SK-N-SH (cell line): ENCODE measurements around the gene ROBO1. TPM values are rescaled to one million over a fixed set of nuclear protein-coding genes. Genes with fewer than 3 reads are reported as not detected.

Experiments
- CTCF ChIA-PET: fragments of 300-600, 350-600 bp; formaldehyde crosslinking; extraction: SDS; loops from one replicate; lab custom pipeline; 2021; lab: Yijun Ruan, JAX
- POLR2A ChIA-PET: fragments of 350-600 bp; sonication (Branson Sonifier 250); formaldehyde crosslinking; extraction: SDS; loops from one replicate; lab custom pipeline; 2020; ENCODE audit warnings: antibody characterized with exemption, inconsistent platforms; lab: Yijun Ruan, JAX
- DNase-seq: peaks from one replicate; pipeline ENCODE4 v3.0.0; 2012
- H2AFZ ChIP-seq: fragments of 200-600 bp; sonication (generic); 2 replicates; pipeline ENCODE4 v1.8.1; 2016; ENCODE audit warnings: antibody characterized with exemption, mild to moderate bottlenecking, low read depth
- H3F3A ChIP-seq: fragments of 200-600 bp; sonication (generic); replicated peaks from 2 replicates; pipeline ENCODE3; 2016; ENCODE audit warnings: antibody characterized with exemption, mild to moderate bottlenecking; ENCODE audit not compliant: insufficient read depth
- H3K27ac ChIP-seq, 2 experiments: fragments of 200-500 bp in 1 of 2; fragments of 200-600 bp in 1 of 2; sonication (Bioruptor generic) in 1 of 2; sonication (generic), shearing (Covaris generic) in 1 of 2; 2 replicates each; pipeline versions ENCODE4 v1.5.1 to v1.6.1; 2014 to 2016; ENCODE audit warnings: low read depth in 2 of 2, inconsistent platforms in 1 of 2, low read length in 1 of 2, mild to moderate bottlenecking in 1 of 2, mixed read lengths in 1 of 2
- H3K27me3 ChIP-seq: fragments of 200-600 bp; sonication (generic), shearing (Covaris generic); 2 replicates; pipeline ENCODE4 v1.6.1; 2016; ENCODE audit warnings: mixed run types; ENCODE audit not compliant: insufficient read depth
- H3K36me3 ChIP-seq, 2 experiments: fragments of 200-500 bp in 1 of 2; fragments of 200-600 bp in 1 of 2; sonication (Bioruptor generic) in 1 of 2; sonication (generic) in 1 of 2; replicated peaks in 1 of 2; 2 replicates each; pipeline versions ENCODE3 to v1.5.1; 2014 to 2016; ENCODE audit warnings: low read length in 1 of 2, mild to moderate bottlenecking in 1 of 2; ENCODE audit not compliant: insufficient read depth in 2 of 2, control insufficient read depth in 1 of 2
- H3K4me1 ChIP-seq, 2 experiments: fragments of 200-500 bp in 1 of 2; fragments of 200-600 bp in 1 of 2; sonication (Bioruptor generic) in 1 of 2; sonication (generic), shearing (Covaris generic) in 1 of 2; 2 replicates each; pipeline versions ENCODE4 v1.5.1 to v1.6.1; 2014 to 2016; ENCODE audit warnings: low read depth in 1 of 2, low read length in 1 of 2, mixed run types in 1 of 2; ENCODE audit not compliant: insufficient read depth in 2 of 2, control insufficient read depth in 1 of 2
- H3K4me2 ChIP-seq: fragments of 200-600 bp; sonication (generic), shearing (Covaris generic); 2 replicates; pipeline ENCODE4 v1.6.1; 2017; ENCODE audit warnings: mixed run types
- H3K4me3 ChIP-seq, 2 experiments: fragments of 200-500 bp in 1 of 2; fragments of 200-600 bp in 1 of 2; sonication (Bioruptor generic) in 1 of 2; sonication (generic), shearing (Covaris generic) in 1 of 2; 2 replicates each; pipeline versions ENCODE4 v1.5.1 to v1.8.1; 2014 to 2016; ENCODE audit warnings: low read depth in 2 of 2, inconsistent platforms in 1 of 2, low read length in 1 of 2, mild to moderate bottlenecking in 1 of 2, mixed read lengths in 1 of 2, moderate library complexity in 1 of 2
- H3K79me2 ChIP-seq: fragments of 200-600 bp; sonication (generic); 2 replicates; pipeline ENCODE4 v1.8.1; 2017; ENCODE audit warnings: mild to moderate bottlenecking; ENCODE audit not compliant: insufficient read depth
- H3K9ac ChIP-seq: fragments of 200-600 bp; sonication (generic); 2 replicates; pipeline ENCODE4 v1.6.1; 2017; ENCODE audit warnings: mixed run types
- H3K9me2 ChIP-seq: fragments of 200-600 bp; sonication (generic); 2 replicates; pipeline ENCODE4 v1.6.1; 2017; ENCODE audit warnings: mixed run types
- H3K9me3 ChIP-seq: fragments of 200-600 bp; sonication (generic); 2 replicates; pipeline ENCODE4 v1.6.1; 2017; ENCODE audit warnings: mixed run types, mild to moderate bottlenecking, moderate library complexity
- H4K20me1 ChIP-seq: fragments of 200-600 bp; sonication (generic); 2 replicates; pipeline ENCODE4 v1.6.1; 2017; ENCODE audit warnings: mild to moderate bottlenecking, mixed run types; ENCODE audit not compliant: insufficient read depth
- EZH2phosphoT487 ChIP-seq: fragments of 200-600 bp; sonication (generic); IDR thresholded peaks from 2 replicates; pipeline ENCODE4 v1.6.1; 2017; ENCODE audit warnings: low read depth, mixed run types, mild to moderate bottlenecking, antibody characterized with exemption, moderate library complexity, borderline replicate concordance
- FOSL2 ChIP-seq: IDR thresholded peaks from 2 replicates; pipeline ENCODE4 v1.4.0; 2012; ENCODE audit warnings: low read depth, mild to moderate bottlenecking, moderate library complexity, borderline replicate concordance
- FOXM1 ChIP-seq: IDR thresholded peaks from 2 replicates; pipeline ENCODE4 v1.4.0; 2012; ENCODE audit warnings: low read depth, mild to moderate bottlenecking
- JUND ChIP-seq: IDR thresholded peaks from 2 replicates; pipeline ENCODE4 v1.4.0; 2012
- MEF2A ChIP-seq: IDR thresholded peaks from 2 replicates; pipeline ENCODE4 v1.4.0; 2012; ENCODE audit warnings: low read depth, borderline replicate concordance
- MXI1 ChIP-seq: IDR thresholded peaks from 2 replicates; pipeline ENCODE4 v1.6.1; 2012; ENCODE audit warnings: mild to moderate bottlenecking, low read depth, low read length, improper control_type of control experiment
- NFIC ChIP-seq: IDR thresholded peaks from 2 replicates; pipeline ENCODE4 v1.4.0; 2012; ENCODE audit warnings: borderline replicate concordance
- SMC3 ChIP-seq: IDR thresholded peaks from 2 replicates; pipeline ENCODE4 v1.6.1; 2012; ENCODE audit warnings: low read depth, low read length, improper control_type of control experiment
- TAF1 ChIP-seq: IDR thresholded peaks from 2 replicates; pipeline ENCODE4 v1.6.1; 2012; ENCODE audit warnings: low read depth, mild to moderate bottlenecking, low read length, moderate library complexity, borderline replicate concordance
- TEAD4 ChIP-seq: IDR thresholded peaks from 2 replicates; pipeline ENCODE4 v1.4.0; 2012; ENCODE audit warnings: mild to moderate bottlenecking, borderline replicate concordance; ENCODE audit not compliant: insufficient read depth
- YY1 ChIP-seq: IDR thresholded peaks from 2 replicates; pipeline ENCODE4 v1.4.0; 2012; ENCODE audit warnings: low read depth, mild to moderate bottlenecking
- WGBS: methylation state at CpG from one replicate; pipeline ENCODE4 v1.1.6; 2017; ENCODE audit warnings: low lambda C conversion rate; 5-methylcytosine and 5-hydroxymethylcytosine counted together
- polyA plus RNA-seq, 3 experiments: library from polyadenylated mRNA; depleted of rRNA; stranded (reverse); fragments of >200 nt; gene quantifications; 2 replicates each; pipeline ENCODE4 v1.2.3, GENCODE V29; 2012
- TF ChIP-seq, protein P1 (sequence below): fragments of 150-350 bp; IDR thresholded peaks from 2 replicates; pipeline ENCODE4 v1.6.1; 2017; ENCODE audit warnings: antibody characterized with exemption, low read length, low read depth, borderline replicate concordance
- TF ChIP-seq, protein P2 (sequence below): IDR thresholded peaks from 2 replicates; pipeline ENCODE4 v1.4.0; 2012; ENCODE audit warnings: low read depth, borderline replicate concordance
- TF ChIP-seq, protein P3 (sequence below): fragments of 150-350 bp; IDR thresholded peaks from 2 replicates; pipeline ENCODE4 v1.6.1; 2016; ENCODE audit warnings: mild to moderate bottlenecking, low read depth, low read length
- TF ChIP-seq, protein P4 (sequence below): IDR thresholded peaks from 2 replicates; pipeline ENCODE4 v1.6.1; 2012; ENCODE audit warnings: mild to moderate bottlenecking, low read depth, low read length, moderate library complexity

ROBO1 gene
- polyA plus RNA-seq, 1 of the 3 experiments (the other 2 are of a cell fraction): 22.7 TPM

DNA sequence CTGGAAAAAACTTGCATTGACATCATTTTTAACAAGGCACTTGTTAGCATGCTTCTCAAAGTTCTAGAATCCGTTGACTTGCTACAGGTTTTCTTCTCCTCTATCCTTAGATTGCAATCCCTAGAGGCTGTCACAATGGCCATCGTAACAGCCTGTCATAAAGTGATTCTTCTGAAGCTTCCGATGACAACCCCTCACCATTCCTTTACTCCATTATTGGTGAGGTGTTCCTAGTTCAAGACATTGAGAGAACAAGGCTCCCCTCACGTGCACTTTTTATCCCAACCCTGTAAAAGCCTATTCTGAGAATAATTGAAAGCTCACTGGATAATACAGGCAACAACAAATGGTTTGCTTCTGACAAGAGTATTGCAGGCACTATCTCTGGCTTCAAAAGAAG is 131.4 kb downstream of the ROBO1 start:
- TF ChIP-seq MEF2A (no peak), SMC3 (no peak), NFIC (no peak)
- TF ChIP-seq, protein P1, sequence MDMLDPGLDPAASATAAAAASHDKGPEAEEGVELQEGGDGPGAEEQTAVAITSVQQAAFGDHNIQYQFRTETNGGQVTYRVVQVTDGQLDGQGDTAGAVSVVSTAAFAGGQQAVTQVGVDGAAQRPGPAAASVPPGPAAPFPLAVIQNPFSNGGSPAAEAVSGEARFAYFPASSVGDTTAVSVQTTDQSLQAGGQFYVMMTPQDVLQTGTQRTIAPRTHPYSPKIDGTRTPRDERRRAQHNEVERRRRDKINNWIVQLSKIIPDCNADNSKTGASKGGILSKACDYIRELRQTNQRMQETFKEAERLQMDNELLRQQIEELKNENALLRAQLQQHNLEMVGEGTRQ: no peak
- H3K27ac ChIP-seq: no peak overlapping the region
- H3K36me3 ChIP-seq: no peaks in the 10 kb centered on the region
- H3K27me3 ChIP-seq: no peaks in the 10 kb centered on the region
- H4K20me1 ChIP-seq: no peaks in the 10 kb centered on the region
- ChIA-PET CTCF (interaction anchor here (0.8 kb wide), 1 partner anchor 15 kb away, joined by 3 read pairs; no protein-coding TSS in a partner anchor), POLR2A (no interaction called here)
- H3K9me2 ChIP-seq: no peaks in the 10 kb centered on the region
- H3K4me2 ChIP-seq: no peak overlapping the region
- H3F3A ChIP-seq: no peaks in the 10 kb centered on the region
- WGBS: 36% methylated on average over 4 of the region's 4 CpGs
- H2AFZ ChIP-seq: no peak overlapping the region
- no peaks in the 10 kb centered on the region for H3K4me1 ChIP-seq
- no peak overlapping the region for H3K9ac ChIP-seq
- no peaks in the 10 kb centered on the region for H3K79me2 ChIP-seq
- DNase-seq: no peak
- no peak overlapping the region for H3K4me3 ChIP-seq
- H3K9me3 ChIP-seq: no peaks in the 10 kb centered on the region

DNA sequence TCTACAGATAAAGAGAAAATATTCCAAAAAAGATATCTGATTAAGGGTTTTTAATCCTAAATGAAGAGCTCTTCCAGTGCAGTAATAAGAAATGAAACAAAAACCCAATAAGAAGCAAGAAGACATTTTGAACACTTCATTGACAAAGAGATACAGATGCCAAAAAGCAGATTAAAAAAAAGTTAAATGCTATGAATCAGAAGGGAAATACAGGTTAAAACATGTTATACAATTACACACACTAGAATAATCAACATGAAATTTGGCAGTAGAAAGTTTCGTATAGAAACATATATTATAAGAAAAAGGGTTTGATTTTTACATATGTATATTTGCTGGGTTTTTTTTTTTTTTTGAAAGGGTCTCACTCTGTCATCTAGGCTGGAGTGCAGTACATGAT is 135.0 kb downstream of the ROBO1 start:
- Histone ChIP-seq H3K27me3 (no peaks in the 10 kb centered on the region), H3K4me1 (no peaks in the 10 kb centered on the region), H3K79me2 (no peaks in the 10 kb centered on the region), H3K9ac (no peak overlapping the region), H3K4me3 (no peak overlapping the region), H3K36me3 (no peaks in the 10 kb centered on the region), H3K4me2 (no peak overlapping the region), H4K20me1 (no peaks in the 10 kb centered on the region), H3F3A (no peaks in the 10 kb centered on the region), H3K9me2 (no peaks in the 10 kb centered on the region), H2AFZ (no peak overlapping the region), H3K27ac (no peak overlapping the region), H3K9me3 (no peaks in the 10 kb centered on the region)
- no peak for TF ChIP-seq EZH2phosphoT487
- no peak for TF ChIP-seq MXI1
- TF ChIP-seq, protein P1: no peak
- TF ChIP-seq TEAD4: no peak
- TF ChIP-seq, protein P2, sequence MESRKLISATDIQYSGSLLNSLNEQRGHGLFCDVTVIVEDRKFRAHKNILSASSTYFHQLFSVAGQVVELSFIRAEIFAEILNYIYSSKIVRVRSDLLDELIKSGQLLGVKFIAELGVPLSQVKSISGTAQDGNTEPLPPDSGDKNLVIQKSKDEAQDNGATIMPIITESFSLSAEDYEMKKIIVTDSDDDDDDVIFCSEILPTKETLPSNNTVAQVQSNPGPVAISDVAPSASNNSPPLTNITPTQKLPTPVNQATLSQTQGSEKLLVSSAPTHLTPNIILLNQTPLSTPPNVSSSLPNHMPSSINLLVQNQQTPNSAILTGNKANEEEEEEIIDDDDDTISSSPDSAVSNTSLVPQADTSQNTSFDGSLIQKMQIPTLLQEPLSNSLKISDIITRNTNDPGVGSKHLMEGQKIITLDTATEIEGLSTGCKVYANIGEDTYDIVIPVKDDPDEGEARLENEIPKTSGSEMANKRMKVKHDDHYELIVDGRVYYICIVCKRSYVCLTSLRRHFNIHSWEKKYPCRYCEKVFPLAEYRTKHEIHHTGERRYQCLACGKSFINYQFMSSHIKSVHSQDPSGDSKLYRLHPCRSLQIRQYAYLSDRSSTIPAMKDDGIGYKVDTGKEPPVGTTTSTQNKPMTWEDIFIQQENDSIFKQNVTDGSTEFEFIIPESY: no peak
- TF ChIP-seq TAF1: no peak
- TF ChIP-seq, protein P3, sequence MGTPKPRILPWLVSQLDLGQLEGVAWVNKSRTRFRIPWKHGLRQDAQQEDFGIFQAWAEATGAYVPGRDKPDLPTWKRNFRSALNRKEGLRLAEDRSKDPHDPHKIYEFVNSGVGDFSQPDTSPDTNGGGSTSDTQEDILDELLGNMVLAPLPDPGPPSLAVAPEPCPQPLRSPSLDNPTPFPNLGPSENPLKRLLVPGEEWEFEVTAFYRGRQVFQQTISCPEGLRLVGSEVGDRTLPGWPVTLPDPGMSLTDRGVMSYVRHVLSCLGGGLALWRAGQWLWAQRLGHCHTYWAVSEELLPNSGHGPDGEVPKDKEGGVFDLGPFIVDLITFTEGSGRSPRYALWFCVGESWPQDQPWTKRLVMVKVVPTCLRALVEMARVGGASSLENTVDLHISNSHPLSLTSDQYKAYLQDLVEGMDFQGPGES: no peak
- no peak for TF ChIP-seq NFIC
- TF ChIP-seq FOXM1: no peak
- no peak for TF ChIP-seq FOSL2
- no peak for TF ChIP-seq MEF2A
- TF ChIP-seq, protein P4, sequence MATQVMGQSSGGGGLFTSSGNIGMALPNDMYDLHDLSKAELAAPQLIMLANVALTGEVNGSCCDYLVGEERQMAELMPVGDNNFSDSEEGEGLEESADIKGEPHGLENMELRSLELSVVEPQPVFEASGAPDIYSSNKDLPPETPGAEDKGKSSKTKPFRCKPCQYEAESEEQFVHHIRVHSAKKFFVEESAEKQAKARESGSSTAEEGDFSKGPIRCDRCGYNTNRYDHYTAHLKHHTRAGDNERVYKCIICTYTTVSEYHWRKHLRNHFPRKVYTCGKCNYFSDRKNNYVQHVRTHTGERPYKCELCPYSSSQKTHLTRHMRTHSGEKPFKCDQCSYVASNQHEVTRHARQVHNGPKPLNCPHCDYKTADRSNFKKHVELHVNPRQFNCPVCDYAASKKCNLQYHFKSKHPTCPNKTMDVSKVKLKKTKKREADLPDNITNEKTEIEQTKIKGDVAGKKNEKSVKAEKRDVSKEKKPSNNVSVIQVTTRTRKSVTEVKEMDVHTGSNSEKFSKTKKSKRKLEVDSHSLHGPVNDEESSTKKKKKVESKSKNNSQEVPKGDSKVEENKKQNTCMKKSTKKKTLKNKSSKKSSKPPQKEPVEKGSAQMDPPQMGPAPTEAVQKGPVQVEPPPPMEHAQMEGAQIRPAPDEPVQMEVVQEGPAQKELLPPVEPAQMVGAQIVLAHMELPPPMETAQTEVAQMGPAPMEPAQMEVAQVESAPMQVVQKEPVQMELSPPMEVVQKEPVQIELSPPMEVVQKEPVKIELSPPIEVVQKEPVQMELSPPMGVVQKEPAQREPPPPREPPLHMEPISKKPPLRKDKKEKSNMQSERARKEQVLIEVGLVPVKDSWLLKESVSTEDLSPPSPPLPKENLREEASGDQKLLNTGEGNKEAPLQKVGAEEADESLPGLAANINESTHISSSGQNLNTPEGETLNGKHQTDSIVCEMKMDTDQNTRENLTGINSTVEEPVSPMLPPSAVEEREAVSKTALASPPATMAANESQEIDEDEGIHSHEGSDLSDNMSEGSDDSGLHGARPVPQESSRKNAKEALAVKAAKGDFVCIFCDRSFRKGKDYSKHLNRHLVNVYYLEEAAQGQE: no peak
- no peak for TF ChIP-seq JUND
- TF ChIP-seq YY1: no peak
- ChIA-PET POLR2A (no interaction called here), CTCF (no interaction called here)
- no peak for DNase-seq
- 24% methylated on average over 1 of the region's 1 CpG for WGBS
